ENCODE results near the gene MX1. TPM values are rescaled to one million over a fixed set of nuclear protein-coding genes. Genes with fewer than 3 reads are reported as not detected.

The MX1 gene
- total RNA-seq, 2 experiments from 2014 or later, result 682 to 702 TPM

GRCh38 chr21:41479686-41480085 is 53.6 kb downstream of the MX1 start:
- no peak for DNase-seq
- ChIA-PET POLR2A (no interaction called here), CTCF (no interaction called here)
- H3K27ac Mint-ChIP-seq, result no peak overlapping the region
- H3K4me1 Mint-ChIP-seq, result peaks cover 29% of the 10 kb centered on the region
- H3K9me3 Mint-ChIP-seq, result no peaks in the 10 kb centered on the region
- H3K4me3 Mint-ChIP-seq, result no peak overlapping the region
- no peaks in the 10 kb centered on the region for H3K36me3 Mint-ChIP-seq (ENCODE audit: low read depth)
- H3K27me3 Mint-ChIP-seq, result peaks cover 35% of the 10 kb centered on the region

GRCh38 chr21:41480086-41480690 is 54.1 kb downstream of the MX1 start:
- Mint-ChIP-seq H3K27ac (no peak overlapping the region), H3K9me3 (no peaks in the 10 kb centered on the region), H3K4me1 (peaks cover 29% of the 10 kb centered on the region), H3K27me3 (peaks cover 35% of the 10 kb centered on the region), H3K36me3 (ENCODE audit: low read depth) (no peaks in the 10 kb centered on the region), H3K4me3 (no peak overlapping the region)
- CTCF ChIA-PET, result no interaction called here
- no peak for DNase-seq
- POLR2A ChIA-PET, result no interaction called here

GRCh38 chr21:41481191-41481590 is 55.2 kb downstream of the MX1 start:
- no peak overlapping the region for H3K27ac Mint-ChIP-seq
- no peaks in the 10 kb centered on the region for H3K9me3 Mint-ChIP-seq
- CTCF ChIA-PET, result no interaction called here
- peaks cover 29% of the 10 kb centered on the region for H3K4me1 Mint-ChIP-seq
- no peaks in the 10 kb centered on the region for H3K36me3 Mint-ChIP-seq (ENCODE audit: low read depth)
- POLR2A ChIA-PET, result no interaction called here
- peaks cover 35% of the 10 kb centered on the region for H3K27me3 Mint-ChIP-seq
- no peak for DNase-seq
- H3K4me3 Mint-ChIP-seq, result no peak overlapping the region

GRCh38 chr21:41482301-41482700 is 56.3 kb downstream of the MX1 start:
- Mint-ChIP-seq H3K36me3 (ENCODE audit: low read depth) (no peaks in the 10 kb centered on the region), H3K4me1 (peaks cover 28% of the 10 kb centered on the region), H3K4me3 (no peak overlapping the region), H3K27me3 (peaks cover 34% of the 10 kb centered on the region), H3K9me3 (no peaks in the 10 kb centered on the region), H3K27ac (no peak overlapping the region)
- ChIA-PET CTCF (interaction anchor here (0.8 kb wide), 1 partner anchor 14 kb away, joined by 3 read pairs; no protein-coding TSS in a partner anchor), POLR2A (no interaction called here)
- no peak for DNase-seq

GRCh38 chr21:41482980-41483379 is 56.9 kb downstream of the MX1 start:
- H3K4me3 Mint-ChIP-seq, result no peak overlapping the region
- peaks cover 28% of the 10 kb centered on the region for H3K27me3 Mint-ChIP-seq
- H3K27ac Mint-ChIP-seq, result no peak overlapping the region
- no peak for DNase-seq
- ChIA-PET POLR2A (no interaction called here), CTCF (interaction anchor here (0.7 to 1.2 kb wide), 2 partner anchors 200 to 270 kb away, joined by 3 to 7 read pairs; no protein-coding TSS in a partner anchor)
- no peaks in the 10 kb centered on the region for H3K36me3 Mint-ChIP-seq (ENCODE audit: low read depth)
- no peaks in the 10 kb centered on the region for H3K9me3 Mint-ChIP-seq
- peaks cover 21% of the 10 kb centered on the region for H3K4me1 Mint-ChIP-seq

- no peak for DNase-seq
- no peaks in the 10 kb centered on the region for H3K9me3 Mint-ChIP-seq
- peaks cover 26% of the 10 kb centered on the region for H3K27me3 Mint-ChIP-seq
- no peaks in the 10 kb centered on the region for H3K36me3 Mint-ChIP-seq (ENCODE audit: low read depth)
- peaks cover 20% of the 10 kb centered on the region for H3K4me1 Mint-ChIP-seq
- H3K27ac Mint-ChIP-seq, result no peak overlapping the region
- ChIA-PET CTCF (interaction anchor here (0.7 to 1.2 kb wide), 2 partner anchors 200 to 270 kb away, joined by 3 to 7 read pairs; no protein-coding TSS in a partner anchor), POLR2A (no interaction called here)
- no peak overlapping the region for H3K4me3 Mint-ChIP-seq
These were observed 57.4 kb downstream of the MX1 start for GRCh38 chr21:41483415-41483814.

- no peak overlapping the region for H3K4me3 Mint-ChIP-seq
- ChIA-PET CTCF (interaction anchor here (1.2 kb wide), 1 partner anchor 201 kb away, joined by 7 read pairs; no protein-coding TSS in a partner anchor), POLR2A (no interaction called here)
- H3K36me3 Mint-ChIP-seq (ENCODE audit: low read depth), result no peaks in the 10 kb centered on the region
- no peak overlapping the region for H3K27ac Mint-ChIP-seq
- peaks cover 15% of the 10 kb centered on the region for H3K4me1 Mint-ChIP-seq
- H3K27me3 Mint-ChIP-seq, result peaks cover 20% of the 10 kb centered on the region
- no peak for DNase-seq
- H3K9me3 Mint-ChIP-seq, result no peaks in the 10 kb centered on the region
These were observed 57.9 kb downstream of the MX1 start for GRCh38 chr21:41483973-41484372.

- Mint-ChIP-seq H3K9me3 (no peaks in the 10 kb centered on the region), H3K4me1 (peaks cover 14% of the 10 kb centered on the region), H3K4me3 (no peak overlapping the region), H3K27me3 (peaks cover 13% of the 10 kb centered on the region), H3K27ac (no peak overlapping the region), H3K36me3 (ENCODE audit: low read depth) (no peaks in the 10 kb centered on the region)
- POLR2A ChIA-PET, result no interaction called here
- CTCF ChIA-PET, result no interaction called here
- no peak for DNase-seq
These were observed 61.0 kb downstream of the MX1 start for GRCh38 chr21:41487082-41487481.

- Mint-ChIP-seq H3K36me3 (ENCODE audit: low read depth) (no peaks in the 10 kb centered on the region), H3K4me3 (no peak overlapping the region), H3K27me3 (peaks cover 5% of the 10 kb centered on the region), H3K4me1 (peaks cover 5% of the 10 kb centered on the region), H3K9me3 (no peaks in the 10 kb centered on the region), H3K27ac (no peak overlapping the region)
- POLR2A ChIA-PET, result no interaction called here
- CTCF ChIA-PET, result no interaction called here
- DNase-seq, result no peak
These were observed 62.0 kb downstream of the MX1 start for GRCh38 chr21:41488080-41488479.

GRCh38 chr21:41489329-41489728 is 63.3 kb downstream of the MX1 start:
- Mint-ChIP-seq H3K27me3 (peaks cover 5% of the 10 kb centered on the region), H3K4me1 (peaks cover under 1% of the 10 kb centered on the region), H3K36me3 (ENCODE audit: low read depth) (no peaks in the 10 kb centered on the region), H3K9me3 (no peaks in the 10 kb centered on the region), H3K4me3 (no peak overlapping the region), H3K27ac (no peak overlapping the region)
- POLR2A ChIA-PET, result no interaction called here
- DNase-seq, result no peak
- CTCF ChIA-PET, result no interaction called here

- CTCF ChIA-PET, result no interaction called here
- DNase-seq, result no peak
- POLR2A ChIA-PET, result no interaction called here
These were observed 64.3 kb downstream of the MX1 start for GRCh38 chr21:41490330-41490729.

GRCh38 chr21:41491412-41491811 is 65.4 kb downstream of the MX1 start:
- H3K36me3 Mint-ChIP-seq (ENCODE audit: low read depth), result no peaks in the 10 kb centered on the region
- H3K27ac Mint-ChIP-seq, result no peak overlapping the region
- ChIA-PET POLR2A (no interaction called here), CTCF (no interaction called here)
- H3K4me3 Mint-ChIP-seq, result no peak overlapping the region
- H3K27me3 Mint-ChIP-seq, result peaks cover 5% of the 10 kb centered on the region
- DNase-seq, result no peak
- no peaks in the 10 kb centered on the region for H3K4me1 Mint-ChIP-seq
- H3K9me3 Mint-ChIP-seq, result no peaks in the 10 kb centered on the region

More at GRCh38 chr21:41490330-41490729, 64.3 kb downstream of the MX1 start:
- Mint-ChIP-seq H3K9me3 (no peaks in the 10 kb centered on the region), H3K4me1 (no peaks in the 10 kb centered on the region), H3K27me3 (peaks cover 5% of the 10 kb centered on the region), H3K27ac (no peak overlapping the region), H3K36me3 (ENCODE audit: low read depth) (no peaks in the 10 kb centered on the region), H3K4me3 (no peak overlapping the region)

GRCh38 chr21:41494242-41494641 is 68.2 kb downstream of the MX1 start:
- no peak overlapping the region for H3K4me3 Mint-ChIP-seq
- ChIA-PET CTCF (no interaction called here), POLR2A (no interaction called here)
- H3K4me1 Mint-ChIP-seq, result no peaks in the 10 kb centered on the region
- H3K27me3 Mint-ChIP-seq, result peaks cover 7% of the 10 kb centered on the region
- H3K27ac Mint-ChIP-seq, result no peak overlapping the region
- H3K9me3 Mint-ChIP-seq, result no peaks in the 10 kb centered on the region
- no peak for DNase-seq
- H3K36me3 Mint-ChIP-seq (ENCODE audit: low read depth), result no peaks in the 10 kb centered on the region

GRCh38 chr21:41497008-41497407 is 71.0 kb downstream of the MX1 start:
- DNase-seq, result no peak
- H3K4me3 Mint-ChIP-seq, result no peak overlapping the region
- H3K9me3 Mint-ChIP-seq, result no peaks in the 10 kb centered on the region
- H3K27ac Mint-ChIP-seq, result no peak overlapping the region
- H3K36me3 Mint-ChIP-seq (ENCODE audit: low read depth), result no peaks in the 10 kb centered on the region
- no peaks in the 10 kb centered on the region for H3K4me1 Mint-ChIP-seq
- peaks cover 15% of the 10 kb centered on the region for H3K27me3 Mint-ChIP-seq
- ChIA-PET CTCF (no interaction called here), POLR2A (no interaction called here)
